Measurements from ENCODE around the gene SNAP25. TPM values are rescaled to one million over a fixed set of nuclear protein-coding genes. Genes with fewer than 3 reads are reported as not detected.

Gene SNAP25
- total and polyA plus RNA-seq, 2 donors: 1.6 to 8.6 TPM

- H3K27ac ChIP-seq (ENCODE audit: low read depth): no peak overlapping the region
- DNase-seq (ENCODE audit: extremely low spot score): no peak
- no peak overlapping the region for H3K4me3 ChIP-seq (ENCODE audit: low read depth, low read length)
- no peaks in the 10 kb centered on the region for H3K4me1 ChIP-seq (ENCODE audit: insufficient read depth)
- no peaks in the 10 kb centered on the region for H3K36me3 ChIP-seq (ENCODE audit: insufficient read depth)
- whole genome bisulfite sequencing: 71% methylated on average over 2 of the region's 2 CpGs
Measured at GRCh38 chr20:10228330-10228729, 9.7 kb downstream of the SNAP25 start.

DNA sequence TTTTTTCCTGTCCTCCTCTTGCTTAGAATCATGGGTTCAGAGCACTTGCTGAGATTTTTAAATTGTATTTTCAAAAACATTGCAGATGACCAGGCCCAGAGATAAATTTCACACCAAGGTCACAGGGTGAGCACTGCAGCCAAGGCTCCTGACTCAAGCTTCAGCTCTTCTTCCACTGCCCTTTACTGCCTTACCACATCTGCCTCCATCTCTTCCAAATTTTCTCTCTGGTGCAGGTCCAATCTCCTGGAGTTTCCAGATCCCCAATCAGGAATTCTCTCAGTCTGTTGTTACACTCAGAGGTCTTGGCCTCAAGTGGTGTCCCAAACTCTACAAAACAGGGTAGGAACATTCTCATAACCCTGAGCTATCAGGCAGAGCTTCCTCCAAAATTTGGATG is 12.7 kb downstream of the SNAP25 start:
- Histone ChIP-seq H3K36me3 (ENCODE audit: insufficient read depth) (no peaks in the 10 kb centered on the region), H3K27ac (ENCODE audit: low read depth) (no peak overlapping the region), H3K4me3 (ENCODE audit: low read depth, low read length) (no peak overlapping the region), H3K4me1 (ENCODE audit: insufficient read depth) (no peaks in the 10 kb centered on the region)
- DNase-seq (ENCODE audit: extremely low spot score): no peak

DNA sequence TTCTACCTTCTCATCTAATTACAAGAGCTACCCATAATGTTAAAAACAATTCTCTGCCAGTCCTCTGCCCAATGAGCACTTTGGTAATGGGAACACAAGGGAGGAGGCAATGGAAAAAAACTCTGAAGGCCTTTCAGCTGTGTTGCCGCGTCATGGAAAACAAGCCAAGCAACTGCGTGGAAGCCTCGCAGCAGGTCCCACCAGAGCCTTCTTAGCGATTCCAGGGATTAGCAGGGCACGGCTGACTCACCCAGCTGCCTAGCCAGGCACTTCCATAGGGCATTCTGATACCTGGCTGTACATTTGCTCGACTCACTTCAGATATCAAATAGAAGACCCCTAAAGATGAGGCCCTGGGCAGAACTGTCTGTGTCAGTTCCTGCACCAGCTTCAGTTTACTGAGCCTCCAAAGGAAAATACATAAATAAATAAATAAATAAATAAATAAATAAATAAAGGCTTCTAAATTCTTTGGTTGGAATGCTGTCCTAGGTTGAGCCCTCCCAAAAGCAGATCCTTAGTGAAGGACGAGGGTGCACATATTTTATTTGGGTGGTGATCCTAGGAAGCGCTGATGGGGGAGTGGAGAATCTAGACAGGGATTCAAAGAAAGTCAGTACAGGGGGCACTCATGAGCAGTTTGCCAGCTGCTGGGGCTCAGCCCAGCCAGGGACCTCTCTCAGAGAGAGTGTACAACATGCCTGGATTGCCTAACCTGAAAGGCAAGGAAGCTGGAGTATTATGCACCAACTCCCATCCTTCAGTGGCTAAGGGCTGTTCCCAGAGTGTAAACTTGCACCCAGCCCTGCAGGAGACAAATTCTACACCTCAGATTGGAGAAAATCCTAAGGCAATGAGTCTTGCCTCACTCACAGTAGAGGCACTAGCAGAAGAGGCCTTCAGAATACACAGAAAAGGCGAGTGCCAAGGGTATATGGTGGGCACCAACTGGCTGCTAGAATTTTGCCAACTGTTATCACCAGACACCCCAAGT is 18.2 kb downstream of the SNAP25 start:
- no peak overlapping the region for H3K4me3 ChIP-seq (ENCODE audit: low read depth, low read length)
- no peak overlapping the region for H3K27ac ChIP-seq (ENCODE audit: low read depth)
- no peak for DNase-seq (ENCODE audit: extremely low spot score)
- 77% methylated on average over 10 of the region's 10 CpGs for WGBS
- H3K36me3 ChIP-seq (ENCODE audit: insufficient read depth): no peaks in the 10 kb centered on the region
- H3K4me1 ChIP-seq (ENCODE audit: insufficient read depth): no peaks in the 10 kb centered on the region

GRCh38 chr20:10239954-10240353 is 21.3 kb downstream of the SNAP25 start:
- DNase-seq (ENCODE audit: extremely low spot score): peak; percentile 26
- H3K36me3 ChIP-seq (ENCODE audit: insufficient read depth): no peaks in the 10 kb centered on the region
- WGBS: 49% methylated on average over 4 of the region's 4 CpGs

DNA sequence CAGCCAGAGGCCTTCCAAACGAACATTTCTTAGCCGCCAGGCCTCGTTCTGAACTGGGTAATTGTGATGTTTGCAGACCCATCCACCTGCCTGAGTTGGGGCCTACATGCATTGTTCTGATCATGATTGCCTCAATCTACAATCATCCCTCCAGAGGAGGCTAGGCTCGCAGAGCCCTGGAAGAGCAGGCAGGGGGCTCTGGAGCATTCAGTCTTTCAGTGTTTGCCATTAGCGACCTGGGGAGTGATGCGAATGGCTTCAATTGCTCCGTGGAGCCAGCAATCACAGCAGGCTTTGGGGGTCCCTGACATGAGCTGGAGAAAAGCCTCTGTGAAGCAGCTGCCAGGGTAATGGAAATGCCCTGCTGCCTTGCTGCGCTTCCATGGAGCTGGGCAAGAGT is 22.0 kb downstream of the SNAP25 start:
- no peaks in the 10 kb centered on the region for H3K36me3 ChIP-seq (ENCODE audit: insufficient read depth)
- no peak overlapping the region for H3K4me3 ChIP-seq (ENCODE audit: low read depth, low read length)
- H3K27ac ChIP-seq (ENCODE audit: low read depth): no peak overlapping the region
- 72% methylated on average over 8 of the region's 8 CpGs for WGBS
- no peak for DNase-seq (ENCODE audit: extremely low spot score)
- no peaks in the 10 kb centered on the region for H3K4me1 ChIP-seq (ENCODE audit: insufficient read depth)

More at GRCh38 chr20:10239954-10240353, 21.3 kb downstream of the SNAP25 start:
- Histone ChIP-seq H3K4me1 (ENCODE audit: insufficient read depth) (no peaks in the 10 kb centered on the region), H3K27ac (ENCODE audit: low read depth) (no peak overlapping the region), H3K4me3 (ENCODE audit: low read depth, low read length) (no peak overlapping the region)

DNA sequence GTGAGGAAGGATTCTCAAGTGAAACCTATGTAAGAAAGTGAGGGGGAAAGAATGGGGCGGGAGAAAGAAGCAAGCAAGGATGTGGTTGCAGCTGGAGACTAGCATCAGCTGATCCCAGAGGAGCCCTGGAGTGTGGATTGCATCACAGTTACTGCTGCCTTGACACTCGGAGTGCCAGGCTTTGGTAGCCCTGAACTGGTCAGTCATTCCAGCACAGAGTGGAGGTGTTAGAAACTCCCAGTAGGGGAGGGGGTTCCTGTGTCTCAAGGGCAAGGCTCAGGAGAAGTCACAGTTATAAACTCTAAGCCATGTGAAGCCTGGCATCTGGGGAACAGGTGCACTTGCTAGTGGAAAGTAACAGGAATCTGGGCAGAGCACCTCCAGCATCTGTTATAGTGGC is 23.5 kb downstream of the SNAP25 start:
- no peak overlapping the region for H3K4me3 ChIP-seq (ENCODE audit: low read depth, low read length)
- H3K27ac ChIP-seq (ENCODE audit: low read depth): no peak overlapping the region
- 85% methylated on average over 2 of the region's 2 CpGs for WGBS
- no peaks in the 10 kb centered on the region for H3K4me1 ChIP-seq (ENCODE audit: insufficient read depth)
- no peaks in the 10 kb centered on the region for H3K36me3 ChIP-seq (ENCODE audit: insufficient read depth)
- no peak for DNase-seq (ENCODE audit: extremely low spot score)

DNA sequence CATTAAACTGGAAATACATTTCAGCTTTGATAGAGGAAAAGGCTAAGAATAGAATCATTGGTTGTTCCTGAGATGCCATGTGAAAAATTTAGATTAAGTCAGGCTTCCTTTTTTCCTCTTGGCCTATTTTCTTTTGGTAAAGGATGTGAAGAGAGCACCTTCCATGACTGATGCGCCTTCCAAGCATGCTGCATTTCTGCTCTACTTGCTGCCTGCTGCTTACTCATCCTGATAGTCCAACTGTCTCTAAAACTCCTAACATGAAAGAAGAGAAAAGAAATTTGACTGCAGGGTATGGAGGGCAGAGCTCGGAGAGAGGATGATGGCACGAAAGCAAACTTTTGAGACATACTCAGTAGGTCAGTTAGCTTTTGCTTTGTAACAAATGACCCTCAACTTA is 28.8 kb downstream of the SNAP25 start:
- H3K4me3 ChIP-seq (ENCODE audit: low read depth, low read length): no peak overlapping the region
- no peaks in the 10 kb centered on the region for H3K36me3 ChIP-seq (ENCODE audit: insufficient read depth)
- H3K27ac ChIP-seq (ENCODE audit: low read depth): no peak overlapping the region
- WGBS: 98% methylated on average over 3 of the region's 3 CpGs
- H3K4me1 ChIP-seq (ENCODE audit: insufficient read depth): no peaks in the 10 kb centered on the region
- no peak for DNase-seq (ENCODE audit: extremely low spot score)

DNA sequence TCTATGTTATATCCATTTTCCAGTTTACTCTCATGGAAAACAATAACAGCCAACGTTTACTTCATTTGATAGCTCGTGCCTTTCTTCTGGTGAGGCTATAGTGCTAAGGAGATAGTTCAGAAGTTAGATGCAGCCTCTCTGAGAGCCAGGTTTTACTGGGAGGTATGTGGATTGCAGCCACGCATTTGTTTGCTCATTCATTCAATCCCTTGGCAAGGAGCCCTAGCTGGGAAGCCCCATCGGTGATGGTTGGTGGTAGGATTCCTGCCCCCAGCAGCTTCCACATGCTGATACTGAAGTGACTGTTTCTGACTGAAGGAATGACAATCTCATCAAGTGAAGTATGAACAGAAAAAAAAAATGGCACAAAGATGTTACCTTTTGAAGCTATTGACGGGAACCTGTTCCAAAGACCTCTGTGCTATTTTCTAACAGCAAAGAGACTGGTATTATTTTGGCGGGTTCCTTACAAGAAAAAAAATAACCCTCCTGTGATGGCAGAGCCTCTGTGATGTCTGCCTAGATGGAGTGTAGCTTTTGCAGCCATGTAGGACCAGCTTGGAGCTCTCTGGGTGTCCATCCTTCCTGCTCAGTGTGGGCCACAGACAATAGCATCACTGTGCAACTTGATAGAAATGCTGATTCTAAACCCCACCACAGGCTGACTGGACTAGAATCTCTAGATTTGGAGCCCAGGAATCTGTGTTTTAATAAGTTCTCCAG is 30.6 kb downstream of the SNAP25 start:
- Histone ChIP-seq H3K27ac (ENCODE audit: low read depth) (no peak overlapping the region), H3K4me1 (ENCODE audit: insufficient read depth) (no peaks in the 10 kb centered on the region), H3K36me3 (ENCODE audit: insufficient read depth) (no peaks in the 10 kb centered on the region), H3K4me3 (ENCODE audit: low read depth, low read length) (no peak overlapping the region)
- WGBS: 52% methylated on average over 6 of the region's 6 CpGs
- no peak for DNase-seq (ENCODE audit: extremely low spot score)

DNA sequence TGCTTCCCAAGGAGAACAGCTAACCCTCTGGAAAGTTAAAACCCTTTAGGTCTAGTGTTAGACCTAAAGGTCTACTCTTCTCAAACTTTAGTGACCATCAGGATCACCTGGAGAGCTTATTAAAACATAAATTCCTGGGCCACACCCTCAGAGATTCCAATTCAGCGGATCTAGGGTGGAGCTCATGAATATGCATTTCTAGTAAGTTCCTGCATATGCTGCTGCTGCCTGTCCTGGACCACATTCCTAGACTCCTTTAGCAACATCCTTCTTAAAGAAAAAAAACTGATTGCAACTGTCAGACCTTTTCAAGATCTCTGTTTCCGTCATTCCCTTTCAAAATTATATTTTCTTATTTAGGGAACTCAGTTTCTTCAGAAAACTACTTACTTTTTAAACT is 31.2 kb downstream of the SNAP25 start:
- Histone ChIP-seq H3K4me1 (ENCODE audit: insufficient read depth) (no peaks in the 10 kb centered on the region), H3K27ac (ENCODE audit: low read depth) (no peak overlapping the region), H3K4me3 (ENCODE audit: low read depth, low read length) (no peak overlapping the region), H3K36me3 (ENCODE audit: insufficient read depth) (no peaks in the 10 kb centered on the region)
- DNase-seq (ENCODE audit: extremely low spot score): no peak
- 89% methylated on average over 2 of the region's 2 CpGs for WGBS

DNA sequence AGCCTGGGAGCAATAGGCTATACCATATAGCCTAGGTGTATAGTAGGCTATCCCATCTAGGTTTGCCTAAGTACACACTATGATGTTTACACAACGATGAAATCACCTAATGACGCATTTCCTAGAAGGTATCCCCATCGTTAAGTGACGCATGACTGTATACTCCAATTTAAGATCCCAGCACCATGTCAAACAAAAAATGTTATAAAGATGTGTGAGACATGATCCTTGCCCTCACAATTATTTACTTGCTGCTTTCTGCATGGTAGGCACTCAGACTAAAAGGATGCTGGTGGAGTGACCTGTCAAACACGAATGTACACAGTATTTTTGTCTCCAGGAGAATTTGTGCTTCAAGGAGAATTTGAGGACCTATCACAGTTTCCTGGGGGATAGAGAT is 32.3 kb downstream of the SNAP25 start:
- no peak for DNase-seq (ENCODE audit: extremely low spot score)
- Histone ChIP-seq H3K36me3 (ENCODE audit: insufficient read depth) (no peaks in the 10 kb centered on the region), H3K4me1 (ENCODE audit: insufficient read depth) (no peaks in the 10 kb centered on the region), H3K4me3 (ENCODE audit: low read depth, low read length) (no peak overlapping the region), H3K27ac (ENCODE audit: low read depth) (no peak overlapping the region)
- 85% methylated on average over 5 of the region's 5 CpGs for WGBS

GRCh38 chr20:10253780-10254179 is 35.1 kb downstream of the SNAP25 start:
- 70% methylated on average over 3 of the region's 3 CpGs for WGBS
- Histone ChIP-seq H3K36me3 (ENCODE audit: insufficient read depth) (no peaks in the 10 kb centered on the region), H3K4me1 (ENCODE audit: insufficient read depth) (no peaks in the 10 kb centered on the region), H3K4me3 (ENCODE audit: low read depth, low read length) (no peak overlapping the region), H3K27ac (ENCODE audit: low read depth) (no peak overlapping the region)
- DNase-seq (ENCODE audit: extremely low spot score): no peak

- Histone ChIP-seq H3K4me3 (ENCODE audit: low read depth, low read length) (no peak overlapping the region), H3K36me3 (ENCODE audit: insufficient read depth) (no peaks in the 10 kb centered on the region), H3K27ac (ENCODE audit: low read depth) (no peak overlapping the region), H3K4me1 (ENCODE audit: insufficient read depth) (no peaks in the 10 kb centered on the region)
- WGBS: 44% methylated on average over 1 of the region's 1 CpG
- DNase-seq (ENCODE audit: extremely low spot score): no peak
Measured at GRCh38 chr20:10255846-10256245, 37.2 kb downstream of the SNAP25 start.

DNA sequence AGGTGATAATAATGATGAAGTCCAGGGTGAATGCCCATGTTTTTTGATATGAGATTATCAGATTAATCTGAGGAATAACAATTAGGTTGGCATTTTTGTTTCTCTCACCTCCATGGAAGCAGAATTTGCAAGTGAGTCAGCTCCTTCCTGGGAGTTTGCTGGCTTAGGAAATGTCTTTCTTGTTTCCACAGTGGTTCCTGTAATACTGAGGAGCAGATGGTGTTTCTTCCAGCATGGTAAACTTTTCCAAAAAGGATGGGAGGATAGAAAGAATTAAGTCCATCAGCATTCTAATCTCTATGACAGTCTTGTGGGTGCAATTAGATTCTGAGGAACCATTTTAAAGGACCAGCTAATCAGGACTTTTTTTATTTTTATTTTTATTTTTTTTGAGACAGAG is 40.5 kb downstream of the SNAP25 start:
- H3K4me1 ChIP-seq (ENCODE audit: insufficient read depth): no peaks in the 10 kb centered on the region
- H3K4me3 ChIP-seq (ENCODE audit: low read depth, low read length): no peak overlapping the region
- H3K27ac ChIP-seq (ENCODE audit: low read depth): no peak overlapping the region
- no peak for DNase-seq (ENCODE audit: extremely low spot score)
- no peaks in the 10 kb centered on the region for H3K36me3 ChIP-seq (ENCODE audit: insufficient read depth)

DNA sequence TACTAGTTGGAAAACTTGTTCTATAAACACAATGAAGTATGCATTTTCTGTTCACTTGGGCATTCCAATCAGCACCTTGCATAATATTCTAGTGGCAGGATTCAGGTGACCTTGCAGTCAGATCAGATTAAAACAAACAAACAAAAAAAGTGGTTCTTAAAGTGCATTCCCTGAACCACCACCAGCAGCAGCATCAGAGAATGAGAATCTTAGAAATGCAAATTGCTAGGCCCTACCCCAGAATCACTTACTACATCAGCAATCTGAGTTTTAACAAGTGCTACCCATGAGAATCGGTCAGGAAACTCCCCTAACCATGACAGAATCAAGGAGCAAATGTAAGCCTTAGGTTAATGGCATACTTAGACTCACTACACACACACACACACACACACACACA is 41.7 kb downstream of the SNAP25 start:
- no peak overlapping the region for H3K27ac ChIP-seq (ENCODE audit: low read depth)
- H3K36me3 ChIP-seq (ENCODE audit: insufficient read depth): no peaks in the 10 kb centered on the region
- H3K4me3 ChIP-seq (ENCODE audit: low read depth, low read length): no peak overlapping the region
- H3K4me1 ChIP-seq (ENCODE audit: insufficient read depth): no peaks in the 10 kb centered on the region
- DNase-seq (ENCODE audit: extremely low spot score): no peak
- WGBS: 71% methylated on average over 1 of the region's 1 CpG
